ENCODE data around the gene SLBP. TPM values are rescaled to one million over a fixed set of nuclear protein-coding genes. Genes with fewer than 3 reads are reported as not detected.
A peak's percentile ranks its signal among the peaks of the same experiment; 100 is the strongest.

Gene SLBP
- polyA plus RNA-seq, 3 donors from 2014 or later: 59.0 to 71.6 (median 61.7) TPM

GRCh38 chr4:1664141-1664540, 48.0 kb downstream of the SLBP start:
- no peaks in the 10 kb centered on the region for H3K9me3 Mint-ChIP-seq
- H3K4me1 Mint-ChIP-seq: no peaks in the 10 kb centered on the region
- H3K36me3 Mint-ChIP-seq: no peaks in the 10 kb centered on the region
- no peak for DNase-seq
- H3K27ac Mint-ChIP-seq: no peak overlapping the region
- H3K4me3 Mint-ChIP-seq: no peak overlapping the region
- peaks cover 0 to 2% (median 0%) of the 10 kb centered on the region in 3 donors for H3K27me3 Mint-ChIP-seq (ENCODE audit: low read depth in 3 of 3)

- H3K27ac Mint-ChIP-seq: no peak overlapping the region
- H3K4me3 Mint-ChIP-seq: no peak overlapping the region
- H3K27me3 Mint-ChIP-seq (ENCODE audit: low read depth in 3 of 3): peaks cover 0 to 2% (median 0%) of the 10 kb centered on the region in 3 donors
- H3K9me3 Mint-ChIP-seq: no peaks in the 10 kb centered on the region
- H3K4me1 Mint-ChIP-seq: no peaks in the 10 kb centered on the region
- H3K36me3 Mint-ChIP-seq: no peaks in the 10 kb centered on the region
- no peak for DNase-seq
Measured at GRCh38 chr4:1663549-1663948, 48.6 kb downstream of the SLBP start.

DNA sequence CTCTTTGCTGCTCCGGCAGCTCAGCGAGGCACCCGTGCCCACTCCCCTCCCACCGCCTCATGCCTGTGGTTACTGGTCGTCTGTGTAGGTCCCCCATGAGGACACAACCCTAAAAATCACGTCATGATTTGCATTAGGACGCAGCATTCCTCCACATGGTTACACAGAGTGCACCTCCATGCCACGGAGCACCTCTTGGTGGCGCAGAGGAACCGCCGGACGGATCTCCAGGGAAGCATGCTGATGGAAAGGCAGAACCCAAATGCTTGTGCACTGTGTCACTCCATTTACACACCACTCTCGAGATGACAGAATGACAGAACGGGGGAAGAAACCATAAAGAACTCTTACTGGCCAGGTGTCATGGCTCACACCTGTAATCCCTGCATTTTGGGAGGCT, 50.4 kb downstream of the SLBP start:
- H3K27me3 Mint-ChIP-seq (ENCODE audit: low read depth in 3 of 3): peaks cover 0 to 2% (median 0%) of the 10 kb centered on the region in 3 donors
- H3K9me3 Mint-ChIP-seq: no peaks in the 10 kb centered on the region
- no peak overlapping the region for H3K4me3 Mint-ChIP-seq
- no peak for DNase-seq
- H3K4me1 Mint-ChIP-seq: no peaks in the 10 kb centered on the region
- H3K27ac Mint-ChIP-seq: no peak overlapping the region
- no peaks in the 10 kb centered on the region for H3K36me3 Mint-ChIP-seq

- H3K27me3 Mint-ChIP-seq (ENCODE audit: low read depth in 3 of 3): peaks cover 0 to 2% (median 0%) of the 10 kb centered on the region in 3 donors
- H3K4me1 Mint-ChIP-seq: no peaks in the 10 kb centered on the region
- no peak overlapping the region for H3K4me3 Mint-ChIP-seq
- H3K27ac Mint-ChIP-seq: no peak overlapping the region
- DNase-seq: no peak
- no peaks in the 10 kb centered on the region for H3K36me3 Mint-ChIP-seq
- no peaks in the 10 kb centered on the region for H3K9me3 Mint-ChIP-seq
Measured at GRCh38 chr4:1660948-1661677, 51.0 kb downstream of the SLBP start.

DNA sequence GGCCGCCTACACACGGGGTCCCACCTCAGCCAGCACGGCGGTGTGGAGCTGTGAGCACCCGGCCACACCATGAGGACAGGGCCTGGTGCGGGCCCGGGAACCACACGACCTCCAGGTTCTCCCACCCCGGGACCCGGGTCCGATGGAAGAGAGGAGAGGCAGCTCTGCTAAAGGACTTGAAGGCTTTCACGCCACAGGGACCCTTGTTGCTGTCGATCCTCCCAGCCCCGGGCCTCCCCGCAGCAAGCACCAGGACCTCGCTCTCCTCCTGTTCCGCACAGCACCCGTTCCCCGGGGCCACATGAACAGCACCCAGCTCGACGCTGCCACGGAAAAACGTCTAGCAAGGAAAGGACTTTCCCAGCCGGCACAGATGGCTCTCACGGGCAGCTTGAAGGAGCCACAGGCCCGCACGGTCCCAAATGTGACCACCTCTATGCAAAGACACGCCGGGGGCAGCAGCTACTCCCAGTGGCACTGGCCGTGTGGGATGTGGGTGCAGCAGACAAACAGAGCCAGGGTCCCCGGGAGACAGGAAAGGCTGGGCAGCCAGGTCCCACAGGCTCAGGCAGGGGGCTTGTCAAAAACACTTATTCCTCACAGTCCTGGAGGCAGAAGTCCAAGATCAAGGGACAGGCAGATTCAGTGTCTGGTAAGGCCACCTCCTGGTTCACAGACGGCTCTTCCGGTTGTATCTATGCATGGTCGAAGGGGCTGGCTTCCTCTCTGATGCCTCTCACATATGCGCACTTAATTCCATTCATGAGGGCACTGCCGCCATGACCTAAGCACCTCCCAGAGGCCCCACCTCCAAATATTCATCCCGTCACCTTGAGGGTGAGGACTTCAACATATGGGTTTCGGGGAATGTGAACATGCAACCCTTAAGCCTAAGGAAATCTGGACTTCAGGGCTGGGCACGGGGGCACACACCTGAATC, 52.7 kb downstream of the SLBP start:
- no peaks in the 10 kb centered on the region for H3K36me3 Mint-ChIP-seq
- H3K4me1 Mint-ChIP-seq: no peaks in the 10 kb centered on the region

GRCh38 chr4:1658581-1658980, 53.5 kb downstream of the SLBP start:
- Mint-ChIP-seq H3K4me1 (no peaks in the 10 kb centered on the region), H3K9me3 (no peaks in the 10 kb centered on the region), H3K27ac (no peak overlapping the region), H3K36me3 (no peaks in the 10 kb centered on the region), H3K27me3 (ENCODE audit: low read depth in 3 of 3) (peaks cover 0 to 2% (median 0%) of the 10 kb centered on the region in 3 donors), H3K4me3 (no peak overlapping the region)
- no peak for DNase-seq

More for the DNA sequence above, 52.7 kb downstream of the SLBP start:
- DNase-seq: no peak
- H3K27me3 Mint-ChIP-seq (ENCODE audit: low read depth in 3 of 3): peaks cover 0 to 2% (median 0%) of the 10 kb centered on the region in 3 donors
- no peak overlapping the region for H3K4me3 Mint-ChIP-seq
- no peak overlapping the region for H3K27ac Mint-ChIP-seq
- H3K9me3 Mint-ChIP-seq: no peaks in the 10 kb centered on the region

GRCh38 chr4:1658146-1658545, 54.0 kb downstream of the SLBP start:
- Mint-ChIP-seq H3K27ac (no peak overlapping the region), H3K4me3 (no peak overlapping the region), H3K9me3 (no peaks in the 10 kb centered on the region), H3K4me1 (no peaks in the 10 kb centered on the region), H3K36me3 (no peaks in the 10 kb centered on the region), H3K27me3 (ENCODE audit: low read depth in 3 of 3) (peaks cover 0 to 2% (median 0%) of the 10 kb centered on the region in 3 donors)
- DNase-seq: no peak

GRCh38 chr4:1656986-1657385, 55.1 kb downstream of the SLBP start:
- Mint-ChIP-seq H3K27me3 (ENCODE audit: low read depth in 3 of 3) (peaks cover 0 to 2% (median 0%) of the 10 kb centered on the region in 3 donors), H3K9me3 (no peaks in the 10 kb centered on the region), H3K4me3 (no peak overlapping the region), H3K4me1 (no peaks in the 10 kb centered on the region), H3K36me3 (no peaks in the 10 kb centered on the region), H3K27ac (no peak overlapping the region)
- DNase-seq: no peak

- no peaks in the 10 kb centered on the region for H3K36me3 Mint-ChIP-seq
- H3K27ac Mint-ChIP-seq: peak overlapping the region in 1 of 6 donors; percentile 76
- DNase-seq: no peak
- H3K27me3 Mint-ChIP-seq (ENCODE audit: low read depth in 3 of 3): peaks cover 0 to 2% (median 1%) of the 10 kb centered on the region in 3 donors
- H3K4me1 Mint-ChIP-seq: no peaks in the 10 kb centered on the region
- H3K9me3 Mint-ChIP-seq: no peaks in the 10 kb centered on the region
- no peak overlapping the region for H3K4me3 Mint-ChIP-seq
Measured at GRCh38 chr4:1656132-1656531, 56.0 kb downstream of the SLBP start.

GRCh38 chr4:1655676-1656075, 56.4 kb downstream of the SLBP start:
- Mint-ChIP-seq H3K9me3 (no peaks in the 10 kb centered on the region), H3K27ac (no peak overlapping the region), H3K4me1 (no peaks in the 10 kb centered on the region), H3K27me3 (ENCODE audit: low read depth in 3 of 3) (peaks cover 0 to 2% (median 1%) of the 10 kb centered on the region in 3 donors), H3K4me3 (no peak overlapping the region), H3K36me3 (no peaks in the 10 kb centered on the region)
- DNase-seq: no peak

DNA sequence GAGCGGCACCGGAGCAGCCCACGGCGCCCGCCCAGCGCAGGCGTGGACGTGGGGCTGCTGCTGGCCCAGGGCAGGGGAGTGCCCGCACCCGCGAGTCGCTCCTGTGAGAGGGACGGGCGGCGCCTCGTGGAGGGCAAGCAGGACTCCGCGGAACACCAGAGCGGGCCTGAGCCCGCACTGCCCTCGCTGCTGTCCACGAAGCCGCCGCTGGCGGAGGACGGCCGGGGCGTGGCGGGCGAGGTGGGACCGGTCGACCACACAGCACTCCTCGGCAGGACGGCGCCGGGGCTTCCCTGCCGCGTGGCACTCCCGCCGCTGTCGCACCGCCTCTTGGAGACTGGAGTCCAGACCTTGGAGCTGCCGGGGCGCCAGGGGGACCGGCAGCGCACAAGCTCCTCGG, 57.0 kb downstream of the SLBP start:
- no peaks in the 10 kb centered on the region for H3K36me3 Mint-ChIP-seq
- peaks cover 0 to 2% (median 1%) of the 10 kb centered on the region in 3 donors for H3K27me3 Mint-ChIP-seq (ENCODE audit: low read depth in 3 of 3)
- no peaks in the 10 kb centered on the region for H3K9me3 Mint-ChIP-seq
- H3K4me1 Mint-ChIP-seq: no peaks in the 10 kb centered on the region
- no peak overlapping the region for H3K27ac Mint-ChIP-seq
- DNase-seq: no peak
- H3K4me3 Mint-ChIP-seq: no peak overlapping the region

DNA sequence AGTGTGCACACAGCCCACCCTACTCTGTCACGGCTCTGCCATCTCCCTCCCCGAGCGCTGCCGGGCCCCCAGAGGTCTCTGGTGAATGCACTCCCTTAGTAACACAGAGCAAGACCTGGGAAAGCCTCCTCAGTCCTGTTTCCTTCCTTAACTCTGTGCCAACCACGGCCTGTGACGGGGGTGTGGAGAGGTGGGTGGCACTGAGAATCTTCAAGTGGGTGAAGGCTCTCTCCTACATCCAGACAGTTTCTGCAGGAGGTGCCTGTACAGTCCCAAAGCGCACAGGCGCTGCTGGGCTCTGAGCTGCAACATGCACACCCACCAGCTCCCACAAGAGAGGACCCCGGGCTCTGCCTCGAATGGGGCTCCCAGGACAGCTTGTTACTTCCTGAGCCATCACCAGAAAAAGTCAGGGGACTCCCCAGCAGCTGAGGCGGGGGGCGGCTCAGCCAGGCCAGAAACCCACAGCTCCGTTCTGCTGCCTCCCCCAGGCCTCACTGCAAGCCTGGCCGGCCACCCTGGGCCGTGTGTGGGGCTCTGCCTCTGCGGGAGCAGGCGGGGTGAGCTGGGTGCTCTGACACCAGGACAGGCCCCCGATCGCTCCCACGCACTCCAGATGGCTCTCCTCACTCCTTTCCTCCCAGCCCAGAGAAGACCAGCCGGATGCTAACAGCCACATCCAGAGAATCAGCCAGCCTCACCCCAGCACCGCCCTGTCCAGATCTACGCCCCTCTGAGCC, 57.7 kb downstream of the SLBP start:
- H3K4me3 Mint-ChIP-seq: no peak overlapping the region
- no peak for DNase-seq
- H3K9me3 Mint-ChIP-seq: no peaks in the 10 kb centered on the region
- H3K27me3 Mint-ChIP-seq (ENCODE audit: low read depth in 3 of 3): peaks cover 0 to 2% (median 1%) of the 10 kb centered on the region in 3 donors
- no peaks in the 10 kb centered on the region for H3K36me3 Mint-ChIP-seq
- no peaks in the 10 kb centered on the region for H3K4me1 Mint-ChIP-seq
- no peak overlapping the region for H3K27ac Mint-ChIP-seq

GRCh38 chr4:1653776-1654175, 58.3 kb downstream of the SLBP start:
- H3K9me3 Mint-ChIP-seq: no peaks in the 10 kb centered on the region
- no peaks in the 10 kb centered on the region for H3K36me3 Mint-ChIP-seq
- H3K27me3 Mint-ChIP-seq (ENCODE audit: low read depth in 3 of 3): peaks cover 0 to 2% (median 1%) of the 10 kb centered on the region in 3 donors
- H3K4me1 Mint-ChIP-seq: no peaks in the 10 kb centered on the region
- no peak overlapping the region for H3K4me3 Mint-ChIP-seq
- no peak for DNase-seq
- no peak overlapping the region for H3K27ac Mint-ChIP-seq

GRCh38 chr4:1652088-1652487, 60.0 kb downstream of the SLBP start:
- Mint-ChIP-seq H3K4me1 (peaks cover 0 to 1% of the 10 kb centered on the region in 2 donors), H3K36me3 (no peaks in the 10 kb centered on the region), H3K4me3 (no peak overlapping the region), H3K27ac (no peak overlapping the region), H3K9me3 (no peaks in the 10 kb centered on the region), H3K27me3 (ENCODE audit: low read depth in 3 of 3) (peaks cover 0 to 2% (median 1%) of the 10 kb centered on the region in 3 donors)
- DNase-seq: no peak
